ENCODE results near the gene MCUB. TPM values are rescaled to one million over a fixed set of nuclear protein-coding genes. Genes with fewer than 3 reads are reported as not detected.

The MCUB gene
- total RNA-seq, 4 donors from 2014 or later = 11.5 to 35.5 (median 22.3) TPM

GRCh38 chr4:109691411-109691920 is 131.4 kb downstream of the MCUB start:
- TF ChIP-seq CTCF (IDR thresholded peaks at IDR 0.05; ENCODE audit: low read depth) = no peak

DNA sequence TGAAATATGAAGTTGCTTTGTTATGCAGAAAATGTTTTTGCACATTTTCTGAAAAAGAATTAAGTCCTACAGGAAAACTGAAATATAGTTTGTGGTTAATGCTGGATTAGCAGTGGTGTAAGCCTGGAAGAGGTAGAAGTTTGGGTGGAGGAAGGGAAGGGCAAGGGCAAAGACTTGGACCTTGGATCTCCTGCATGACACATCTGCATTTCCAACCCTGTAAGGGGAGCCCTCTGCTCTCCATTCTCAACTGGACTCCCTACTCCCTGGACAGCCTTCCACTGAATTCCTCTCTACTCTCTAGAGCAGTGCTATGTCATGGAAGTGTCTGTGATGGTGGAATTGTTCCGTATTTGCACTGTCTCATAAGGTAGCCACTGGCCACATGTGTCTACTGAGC is 138.6 kb downstream of the MCUB start:
- TF ChIP-seq CTCF (IDR thresholded peaks at IDR 0.05; ENCODE audit: low read depth) = no peak

DNA sequence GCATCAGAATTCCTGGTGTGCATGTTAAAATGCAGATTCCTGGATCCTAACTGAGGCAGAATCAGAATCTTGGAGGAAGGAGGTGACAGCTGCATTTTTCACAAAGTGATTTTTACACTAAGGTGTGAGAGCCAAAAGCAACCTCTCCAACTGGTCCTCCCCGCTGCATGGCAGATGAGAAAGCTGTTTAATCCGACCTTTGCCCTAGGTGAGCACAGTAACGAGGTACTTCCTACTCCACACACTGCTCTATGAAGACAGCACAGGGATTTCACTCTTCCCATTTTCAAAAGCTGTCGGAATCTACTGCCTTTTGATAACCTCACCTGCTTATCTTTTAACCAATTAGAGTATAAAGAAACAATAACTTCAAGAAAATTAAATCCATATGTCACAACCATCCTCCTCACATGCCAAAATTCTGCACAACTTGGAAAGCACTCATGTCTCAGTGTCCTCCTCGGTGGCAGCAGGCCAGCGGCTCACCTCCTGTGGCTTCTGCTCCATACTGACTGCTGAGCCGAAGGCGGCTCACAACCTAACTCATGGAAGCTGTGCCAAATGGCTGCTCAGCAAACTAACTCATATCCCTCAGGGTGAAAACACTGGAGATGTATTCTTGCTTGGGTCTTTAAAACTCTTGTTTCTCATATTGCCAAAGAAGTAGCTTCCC is 139.6 kb downstream of the MCUB start:
- TF ChIP-seq CTCF (IDR thresholded peaks at IDR 0.05; ENCODE audit: low read depth) = no peak

DNA sequence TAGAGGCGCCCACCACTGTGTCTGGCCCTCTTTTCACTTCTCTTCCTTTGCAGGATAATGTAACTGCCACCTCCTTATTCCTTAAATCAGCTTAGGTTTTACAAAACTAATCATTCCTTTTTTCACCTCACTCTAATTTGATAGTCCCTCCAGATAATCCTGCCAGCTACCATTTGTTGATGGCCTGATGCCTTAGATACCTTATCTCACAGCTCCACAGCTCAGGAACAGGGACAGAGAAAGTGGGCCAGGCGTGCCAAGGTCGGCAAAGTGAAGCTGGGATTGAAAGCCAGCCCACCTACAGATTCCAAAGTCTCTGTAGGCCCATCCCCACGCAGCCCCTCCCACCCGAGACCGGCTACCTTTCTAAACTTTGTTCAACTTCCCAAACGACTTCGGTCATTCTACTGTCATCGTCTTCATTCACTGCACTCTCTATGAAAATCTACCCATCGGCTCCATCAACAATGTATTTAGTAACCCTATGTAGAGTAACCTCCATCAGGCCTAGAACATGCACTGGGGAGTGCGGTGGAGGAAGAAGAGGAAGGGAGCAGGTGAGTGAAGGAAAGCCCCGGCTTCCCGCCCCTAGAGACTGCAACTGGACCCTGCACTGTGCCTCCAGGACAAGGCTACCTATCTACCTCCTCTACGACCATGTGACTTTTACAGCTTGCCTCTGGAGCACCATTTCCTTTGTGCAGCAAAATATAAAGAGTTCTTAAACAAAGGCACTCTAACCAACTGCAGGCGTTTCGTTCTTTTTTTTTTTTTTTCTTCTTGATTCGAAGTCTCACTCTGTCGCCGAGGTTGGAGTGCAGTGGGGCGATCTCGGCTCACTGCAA is 141.7 kb downstream of the MCUB start:
- TF ChIP-seq CTCF (IDR thresholded peaks at IDR 0.05; ENCODE audit: low read depth) = no peak

GRCh38 chr4:109702950-109703663 is 143.1 kb downstream of the MCUB start, which contains the start of gene CASP6:
Gene CASP6 (minus strand): TSS chr4:109703445. CDS start chr4:109703395, 50 bp downstream.
- TF ChIP-seq CTCF (IDR thresholded peaks at IDR 0.05; ENCODE audit: low read depth) = no peak

DNA sequence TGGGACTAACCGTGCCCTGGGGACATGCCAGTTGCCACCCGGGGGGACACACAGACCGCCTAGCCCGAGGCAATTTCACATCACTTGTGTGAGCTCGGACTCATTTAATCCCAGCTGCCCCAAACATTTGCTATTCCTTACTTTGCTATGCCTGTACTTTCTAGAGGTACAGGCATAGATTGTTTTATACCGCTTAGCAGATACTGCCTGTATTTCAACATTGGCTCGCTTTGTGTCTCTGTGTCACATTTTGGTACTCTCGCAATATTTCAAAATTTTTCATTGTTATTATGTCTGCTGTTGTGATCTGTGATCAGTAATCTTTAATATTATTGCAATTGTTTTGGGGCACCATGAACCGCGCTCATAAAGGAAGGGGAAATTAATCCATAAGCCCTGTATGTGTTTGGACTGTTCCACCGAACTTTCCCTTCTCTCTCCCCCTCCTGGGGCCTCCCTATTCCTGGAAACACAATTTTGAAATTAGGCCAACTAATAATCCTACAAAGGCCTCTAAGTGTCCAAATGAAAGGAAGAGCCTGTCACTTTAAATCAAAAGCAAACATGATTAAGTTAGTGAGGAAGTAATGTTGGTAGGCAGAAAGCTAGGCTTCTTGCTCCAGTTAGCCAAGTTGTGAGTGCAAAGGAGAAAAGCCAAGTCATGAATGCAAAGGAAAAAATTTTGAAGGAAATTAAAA is 143.8 kb downstream of the MCUB start:
- no peak for TF ChIP-seq CTCF (IDR thresholded peaks at IDR 0.05; ENCODE audit: low read depth)

Measured in subcutaneous adipose tissue (tissue), 4 donors.